Iris pigment epithelial cell (primary cell): Measurements from ENCODE around the gene RASSF4.

ENCODE experiments used
- DNase-seq: peaks from one replicate; pipeline ENCODE4 v3.0.0-alpha.2; 2011; ENCODE audit warnings: low read depth

RASSF4 gene

GRCh38 chr10:44975431-44976331 lies 16.1 kb downstream of the RASSF4 start:
- peak; percentile 92 for DNase-seq

- DNase-seq, result peak; percentile 43
Observed at GRCh38 chr10:44976352-44977198, 17.0 kb downstream of the RASSF4 start.

GRCh38 chr10:44977287-44978212 lies 17.9 kb downstream of the RASSF4 start:
- peak; percentile 42 for DNase-seq

GRCh38 chr10:44978213-44978569 lies 18.6 kb downstream of the RASSF4 start:
- DNase-seq, result no peak

GRCh38 chr10:44978570-44979280 lies 19.1 kb downstream of the RASSF4 start, which contains the start of gene DEPP1:
TSS of gene DEPP1 (minus strand) at chr10:44978809. CDS start at chr10:44978030, 779 bp downstream.
- peak; percentile 94 for DNase-seq

GRCh38 chr10:44979281-44980191 lies 19.9 kb downstream of the RASSF4 start:
- no peak for DNase-seq

- DNase-seq, result peak; percentile 42
Observed at GRCh38 chr10:44980309-44981171, 20.9 kb downstream of the RASSF4 start.

GRCh38 chr10:44981172-44982113 lies 21.8 kb downstream of the RASSF4 start:
- DNase-seq, result peak; percentile 93

GRCh38 chr10:44982114-44982460 lies 22.5 kb downstream of the RASSF4 start:
- no peak for DNase-seq

- DNase-seq, result no peak
Observed at GRCh38 chr10:44982496-44982895, 22.9 kb downstream of the RASSF4 start.

GRCh38 chr10:44983066-44983894 lies 23.7 kb downstream of the RASSF4 start:
- no peak for DNase-seq

- no peak for DNase-seq
Observed at GRCh38 chr10:44983895-44984278, 24.3 kb downstream of the RASSF4 start.

GRCh38 chr10:44984671-44985101 lies 25.1 kb downstream of the RASSF4 start:
- no peak for DNase-seq

GRCh38 chr10:44985175-44985681 lies 25.6 kb downstream of the RASSF4 start:
- DNase-seq, result peak; percentile 59

- no peak for DNase-seq
Observed at GRCh38 chr10:44986179-44986578, 26.6 kb downstream of the RASSF4 start.

- DNase-seq, result peak; percentile 49
Observed at GRCh38 chr10:44986670-44987069, 27.1 kb downstream of the RASSF4 start.
